HepG2 (cell line): Measurements from ENCODE around the gene KRT33A. TPM values are rescaled to one million over a fixed set of nuclear protein-coding genes. Genes with fewer than 3 reads are reported as not detected.
"Not testable (repeated sequence)": the region's sequence is repeated elsewhere in the genome, so short reads cannot be mapped to it uniquely, and the experiment has no call there.

ENCODE experiments used
- ATAC-seq: fragments of 200-7000 bp; cut with Tn5 transposase; 3 replicates; pipeline ENCODE4 v1.9.1; 2020; ENCODE audit warnings: mild to moderate bottlenecking, moderate library complexity
- Bru-seq: library from RNA; stranded (reverse); fragments of 400-500 nt; gene quantifications from one replicate; lab custom pipeline; 2021; lab: Mats Ljungman, UMichigan
- BruChase-seq, 2 experiments: library from RNA; stranded (reverse); fragments of 400-500 nt; gene quantifications; one replicate each; lab custom pipeline; 2021; lab: Mats Ljungman, UMichigan
- BruUV-seq: library from RNA; stranded (reverse); fragments of 400-500 nt; replicated peaks from 2 replicates; lab custom pipeline; 2021; lab: Mats Ljungman, UMichigan
- CTCF ChIA-PET: fragments of 300-600 bp; formaldehyde crosslinking; extraction: SDS; loops from one replicate; lab custom pipeline; 2021; ENCODE audit warnings: low total read pairs, inconsistent platforms, low intra/inter-chr PET ratio; lab: Yijun Ruan, JAX
- POLR2A ChIA-PET: fragments of 350-600 bp; sonication (Branson Sonifier 250); formaldehyde crosslinking; loops from one replicate; lab custom pipeline; 2020; ENCODE audit warnings: antibody characterized with exemption, inconsistent platforms; lab: Yijun Ruan, JAX
- DNase-seq: peaks from one replicate; pipeline ENCODE4 v3.0.0-alpha.2; 2015; ENCODE audit warnings: low spot score
- FAIRE-seq: peaks from 3 replicates; lab custom pipeline; 2011; peaks lifted over from hg19 to GRCh38; lab: Jason Lieb, UNC
- H2AFZ ChIP-seq: one replicate; pipeline ENCODE4 v1.6.1; 2011; ENCODE audit warnings: low read length, inconsistent platforms
- H3K27ac ChIP-seq: fragments of 300-600 bp; 3 replicates; pipeline ENCODE4 v1.8.0; 2011; ENCODE audit warnings: mixed run types, mild to moderate bottlenecking, mixed read lengths, low read length, inconsistent platforms; ENCODE audit not compliant: insufficient read depth; ENCODE audit errors: extremely low read length
- H3K27me3 ChIP-seq, 2 experiments: fragments of 200-600 bp in 1 of 2; 2 replicates in 1 of 2; 3 replicates in 1 of 2; pipeline versions ENCODE4 v1.6.0 to v1.8.0; 2011; ENCODE audit warnings: low read length in 2 of 2, mild to moderate bottlenecking in 2 of 2, moderate library complexity in 2 of 2, inconsistent platforms in 1 of 2; ENCODE audit not compliant: insufficient read depth in 2 of 2, control insufficient read depth in 1 of 2
- H3K36me3 ChIP-seq, 2 experiments: fragments of 200-600 bp in 1 of 2; replicated peaks in 1 of 2; 2 replicates in 1 of 2; 3 replicates in 1 of 2; pipeline versions ENCODE4 v1.5.1 to v1.8.0; 2011; ENCODE audit warnings: low read length in 2 of 2, inconsistent platforms in 1 of 2; ENCODE audit not compliant: insufficient read depth in 2 of 2, control insufficient read depth in 1 of 2
- H3K4me1 ChIP-seq: 2 replicates; pipeline ENCODE4 v1.5.1; 2012; ENCODE audit warnings: low read length, inconsistent platforms; ENCODE audit not compliant: insufficient read depth
- H3K4me2 ChIP-seq: 2 replicates; pipeline ENCODE4 v1.6.0; 2011; ENCODE audit warnings: low read depth, low read length, inconsistent platforms
- H3K4me3 ChIP-seq, 3 experiments: fragments of 200-600 bp in 1 of 3; sonication (generic), shearing (Covaris generic) in 1 of 3; replicated peaks in 1 of 3; 2 replicates each; pipeline ENCODE4 v1.5.1; 2011 to 2016; ENCODE audit warnings: low read length in 3 of 3, inconsistent platforms in 2 of 3, low read depth in 2 of 3, mild to moderate bottlenecking in 2 of 3, control low read depth in 1 of 3, mixed read lengths in 1 of 3; ENCODE audit not compliant: insufficient read depth in 1 of 3
- H3K79me2 ChIP-seq: one replicate; pipeline ENCODE4 v1.6.1; 2011; ENCODE audit warnings: low read length, inconsistent platforms; ENCODE audit not compliant: insufficient read depth
- H3K9ac ChIP-seq: 2 replicates; pipeline ENCODE4 v1.6.0; 2011; ENCODE audit warnings: mild to moderate bottlenecking, low read depth, low read length, inconsistent platforms; ENCODE audit not compliant: insufficient read depth
- H3K9me3 ChIP-seq: 2 replicates; pipeline ENCODE4 v1.5.1; 2012; ENCODE audit warnings: mild to moderate bottlenecking, low read length
- H4K20me1 ChIP-seq: 2 replicates; pipeline ENCODE4 v1.6.0; 2011; ENCODE audit warnings: inconsistent platforms, mild to moderate bottlenecking, low read length, moderate library complexity; ENCODE audit not compliant: insufficient read depth
- STAG1 ChIP-seq: sonication (generic); formaldehyde crosslinking; IDR thresholded peaks from 2 replicates; pipeline ENCODE4 v1.4.0; 2020; ENCODE audit warnings: missing genetic modification reagents
- ZNF3 ChIP-seq: IDR thresholded peaks from 2 replicates; pipeline ENCODE4 v1.7.0; 2017; ENCODE audit warnings: inconsistent platforms
- ZNF609 ChIP-seq: sonication (generic); formaldehyde crosslinking; IDR thresholded peaks from 2 replicates; pipeline ENCODE4 v1.4.0; 2020; ENCODE audit warnings: mild to moderate bottlenecking, missing genetic modification reagents, borderline replicate concordance
- WGBS: methylation state at CpG from one replicate; pipeline ENCODE4 v1.1.6; 2017; ENCODE audit warnings: low lambda C conversion rate; 5-methylcytosine and 5-hydroxymethylcytosine counted together
- in situ Hi-C: cut with HindIII; loops from 2 replicates; pipeline ENCODE4 v1.10.0; 2017; ENCODE audit warnings: low pct_unique_long_range_greater_than_20kb; ENCODE audit not compliant: extremely low pct_ligation_motif_present
- intact Hi-C: fragments of 100-400 bp; cut with micrococcal nuclease; formaldehyde crosslinking; loops from one replicate; pipeline ENCODE4 v1.10.0; 2022; ENCODE audit not compliant: unreplicated experiment
- long read RNA-seq, 2 experiments: library from RNA in 1 of 2; library from polyadenylated mRNA in 1 of 2; stranded (forward) in 1 of 2; unstranded in 1 of 2; transcript quantifications; one replicate each; pipeline ENCODE4 v2.0.0, GENCODE V29; 2019 to 2022
- polyA minus RNA-seq, 3 experiments: library from RNA; depleted of rRNA, polyadenylated mRNA; stranded (reverse); fragments of >200 nt; gene quantifications; 2 replicates each; pipeline ENCODE4 v1.2.3, GENCODE V29; 2011; ENCODE audit warnings: low replicate concordance in 1 of 3
- polyA plus RNA-seq, 8 experiments: library from polyadenylated mRNA; depleted of rRNA in 3 of 8; stranded (reverse) in 7 of 8; unstranded in 1 of 8; fragments of >200 nt; fragmentation: Illumina TruSeq in 4 of 8; extraction: Trizol in 4 of 8; gene quantifications; 2 replicates each; pipeline versions ENCODE4 v1.2.1 to v1.2.3, GENCODE V29; 2011 to 2016; ENCODE audit warnings: low read depth in 4 of 8, missing spikeins in 1 of 8, mixed read lengths in 1 of 8; ENCODE audit not compliant: insufficient read depth in 1 of 8
- total RNA-seq, 5 experiments: library from RNA; depleted of rRNA; stranded (reverse); fragments of >200 nt; fragmentation: Illumina TruSeq; extraction: Trizol; gene quantifications; 2 replicates each; pipeline ENCODE4 v1.2.3, GENCODE V29; 2016; ENCODE audit warnings: low read depth in 1 of 5
- TF ChIP-seq, protein P1 (sequence below): sonication (generic); formaldehyde crosslinking; conservative IDR thresholded peaks from 2 replicates; pipeline ENCODE4 v1.4.0; 2020; ENCODE audit warnings: missing genetic modification reagents

The KRT33A gene
- total RNA-seq (2016; rRNA removed; fragmentation: Illumina TruSeq; extraction: Trizol) (not detected in 2 replicates), polyA plus RNA-seq (2011; rRNA removed) (not detected in 2 replicates), polyA minus RNA-seq (2011; rRNA and poly(A)+ RNA removed; ENCODE audit: low replicate concordance) (not detected in 2 replicates), Bru-seq, nascent RNA (not detected), BruChase-seq, experiment 1, labeled RNA remaining after a 6-hour chase (not detected), BruChase-seq, experiment 2, labeled RNA remaining after a 2-hour chase (not detected)
- total RNA-seq (2016; cell fraction: cytosol; rRNA removed; fragmentation: Illumina TruSeq; extraction: Trizol; ENCODE audit: low read depth) = not detected in 2 replicates
- not detected in 2 replicates for total RNA-seq (2016; cell fraction: insoluble cytoplasmic fraction; rRNA removed; fragmentation: Illumina TruSeq; extraction: Trizol)
- total RNA-seq (2016; cell fraction: membrane; rRNA removed; fragmentation: Illumina TruSeq; extraction: Trizol) = not detected in 2 replicates
- total RNA-seq (2016; cell fraction: nucleus; rRNA removed; fragmentation: Illumina TruSeq; extraction: Trizol) = not detected in 2 replicates
- polyA plus RNA-seq (2011; cell fraction: cytosol; rRNA removed) = 0.04 TPM in 1 of 2 replicates, not detected in the other
- polyA plus RNA-seq (2011; cell fraction: nucleus; rRNA removed) = not detected in 2 replicates
- not detected in 2 replicates for polyA plus RNA-seq (2012)
- polyA plus RNA-seq (2016; cell fraction: cytosol; fragmentation: Illumina TruSeq; extraction: Trizol; ENCODE audit: low read depth) = not detected in 2 replicates
- polyA plus RNA-seq (2016; cell fraction: insoluble cytoplasmic fraction; fragmentation: Illumina TruSeq; extraction: Trizol; ENCODE audit: low read depth) = not detected in 2 replicates
- not detected in 2 replicates for polyA plus RNA-seq (2016; cell fraction: membrane; fragmentation: Illumina TruSeq; extraction: Trizol; ENCODE audit: low read depth)
- polyA plus RNA-seq (2016; cell fraction: nucleus; fragmentation: Illumina TruSeq; extraction: Trizol; ENCODE audit: insufficient read depth, low read depth) = not detected in 2 replicates
- polyA minus RNA-seq (2011; cell fraction: cytosol; rRNA and poly(A)+ RNA removed) = not detected in 2 replicates
- not detected in 2 replicates for polyA minus RNA-seq (2011; cell fraction: nucleus; rRNA and poly(A)+ RNA removed)
- long read RNA-seq, experiment 1 = 0 reads
- long read RNA-seq, experiment 2 = 0 reads

- H3K9me3 ChIP-seq, ATAC-seq, H3K27ac ChIP-seq, CTCF ChIA-PET, H4K20me1 ChIP-seq, BruUV-seq, H3K79me2 ChIP-seq, DNase-seq, H3K9ac ChIP-seq, H3K36me3 ChIP-seq, H3K4me1 ChIP-seq, in situ Hi-C loops, POLR2A ChIA-PET, H3K4me2 ChIP-seq, H3K4me3 ChIP-seq, intact Hi-C loops, H2AFZ ChIP-seq, FAIRE-seq, H3K27me3 ChIP-seq: not testable (repeated sequence)
- WGBS = 45% methylated on average over 16 of the region's 16 CpGs
Measured at GRCh38 chr17:41350381-41350878, at the start of gene KRT33A. Gene KRT33A (minus strand): TSS chr17:41350828. CDS start chr17:41350767, 61 bp downstream.

GRCh38 chr17:41396996-41397660 is 46.5 kb upstream of the KRT33A start, which contains the start of gene KRT31:
Gene KRT31 (minus strand): TSS chr17:41397608. CDS start chr17:41397539, 69 bp downstream.
- BruUV-seq = no TSS peak
- Histone ChIP-seq H2AFZ (no peak within 1 kb of the TSS), H3K36me3 (no peaks in the 10 kb centered on the region), H3K9ac (no peak within 1 kb of the TSS), H4K20me1 (no peaks in the 10 kb centered on the region), H3K27ac (no peak within 1 kb of the TSS), H3K4me3 (no peak within 1 kb of the TSS), H3K79me2 (no peaks in the 10 kb centered on the region), H3K9me3 (no peaks in the 10 kb centered on the region), H3K4me2 (no peak within 1 kb of the TSS), H3K27me3 (peaks cover 2 to 11% of the 10 kb centered on the region in 2 experiments; a peak in 3 of 5 replicates), H3K4me1 (no peaks in the 10 kb centered on the region)
- POLR2A ChIA-PET = no interaction called here
- ATAC-seq = no peak
- CTCF ChIA-PET = no interaction called here
- no peak for FAIRE-seq
- 55% methylated on average over 15 of the region's 16 CpGs for WGBS
- no peak for DNase-seq
- in situ Hi-C loops = no loop called here
- intact Hi-C loops = no loop called here
- TF ChIP-seq STAG1 = no peak
- TF ChIP-seq, protein P1, sequence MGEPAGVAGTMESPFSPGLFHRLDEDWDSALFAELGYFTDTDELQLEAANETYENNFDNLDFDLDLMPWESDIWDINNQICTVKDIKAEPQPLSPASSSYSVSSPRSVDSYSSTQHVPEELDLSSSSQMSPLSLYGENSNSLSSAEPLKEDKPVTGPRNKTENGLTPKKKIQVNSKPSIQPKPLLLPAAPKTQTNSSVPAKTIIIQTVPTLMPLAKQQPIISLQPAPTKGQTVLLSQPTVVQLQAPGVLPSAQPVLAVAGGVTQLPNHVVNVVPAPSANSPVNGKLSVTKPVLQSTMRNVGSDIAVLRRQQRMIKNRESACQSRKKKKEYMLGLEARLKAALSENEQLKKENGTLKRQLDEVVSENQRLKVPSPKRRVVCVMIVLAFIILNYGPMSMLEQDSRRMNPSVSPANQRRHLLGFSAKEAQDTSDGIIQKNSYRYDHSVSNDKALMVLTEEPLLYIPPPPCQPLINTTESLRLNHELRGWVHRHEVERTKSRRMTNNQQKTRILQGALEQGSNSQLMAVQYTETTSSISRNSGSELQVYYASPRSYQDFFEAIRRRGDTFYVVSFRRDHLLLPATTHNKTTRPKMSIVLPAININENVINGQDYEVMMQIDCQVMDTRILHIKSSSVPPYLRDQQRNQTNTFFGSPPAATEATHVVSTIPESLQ (CRISPR knock-in tag) = no peak
- no peak for TF ChIP-seq ZNF609 (CRISPR knock-in tag)
- no peak for TF ChIP-seq ZNF3
